Measurements from ENCODE around the gene PBX1.
"Not testable (repeated sequence)": the region's sequence is repeated elsewhere in the genome, so short reads cannot be mapped to it uniquely, and the experiment has no call there.

The PBX1 gene

GRCh38 chr1:164590592-164590991 lies 31.6 kb downstream of the PBX1 start:
- DNase-seq (ENCODE audit: low spot score): no peak

- no peak for DNase-seq (ENCODE audit: low spot score)
Measured at GRCh38 chr1:164591858-164592257, 32.9 kb downstream of the PBX1 start.

GRCh38 chr1:164592634-164593033 lies 33.6 kb downstream of the PBX1 start:
- no peak for DNase-seq (ENCODE audit: low spot score)

- no peak for DNase-seq (ENCODE audit: low spot score)
Measured at GRCh38 chr1:164595212-164595611, 36.2 kb downstream of the PBX1 start.

GRCh38 chr1:164596172-164596571 lies 37.2 kb downstream of the PBX1 start:
- no peak for DNase-seq (ENCODE audit: low spot score)

GRCh38 chr1:164598719-164599118 lies 39.7 kb downstream of the PBX1 start:
- DNase-seq (ENCODE audit: low spot score): no peak

- DNase-seq (ENCODE audit: low spot score): no peak
Measured at GRCh38 chr1:164599272-164599671, 40.3 kb downstream of the PBX1 start.

- DNase-seq (ENCODE audit: low spot score): no peak
Measured at GRCh38 chr1:164601399-164602100, 42.6 kb downstream of the PBX1 start.

GRCh38 chr1:164602101-164602422 lies 43.1 kb downstream of the PBX1 start:
- no peak for DNase-seq (ENCODE audit: low spot score)

- DNase-seq (ENCODE audit: low spot score): no peak
Measured at GRCh38 chr1:164602480-164603093, 43.6 kb downstream of the PBX1 start.

GRCh38 chr1:164603805-164604204 lies 44.8 kb downstream of the PBX1 start:
- DNase-seq (ENCODE audit: low spot score): not testable (repeated sequence)

- no peak for DNase-seq (ENCODE audit: low spot score)
Measured at GRCh38 chr1:164604541-164604940, 45.6 kb downstream of the PBX1 start.

GRCh38 chr1:164605254-164606091 lies 46.5 kb downstream of the PBX1 start:
- no peak for DNase-seq (ENCODE audit: low spot score)

GRCh38 chr1:164607351-164607750 lies 48.4 kb downstream of the PBX1 start:
- DNase-seq (ENCODE audit: low spot score): no peak

- no peak for DNase-seq (ENCODE audit: low spot score)
Measured at GRCh38 chr1:164608651-164609057, 49.7 kb downstream of the PBX1 start.

GRCh38 chr1:164609089-164609488 lies 50.1 kb downstream of the PBX1 start:
- DNase-seq (ENCODE audit: low spot score): no peak

GRCh38 chr1:164610538-164611222 lies 51.7 kb downstream of the PBX1 start:
- DNase-seq (ENCODE audit: low spot score): no peak

GRCh38 chr1:164611754-164612642 lies 53.0 kb downstream of the PBX1 start:
- DNase-seq (ENCODE audit: low spot score): no peak

- no peak for DNase-seq (ENCODE audit: low spot score)
Measured at GRCh38 chr1:164613176-164613575, 54.2 kb downstream of the PBX1 start.

- DNase-seq (ENCODE audit: low spot score): no peak
Measured at GRCh38 chr1:164614316-164614715, 55.3 kb downstream of the PBX1 start.

GRCh38 chr1:164617377-164618201 lies 58.6 kb downstream of the PBX1 start:
- DNase-seq (ENCODE audit: low spot score): no peak

Measured in CD4-positive, alpha-beta T cell treated with Interleukin-2 at 100 ng/mL for 4 hours (primary cell).